Caco-2 (cell line): ENCODE data around the gene CNKSR1. TPM values are rescaled to one million over a fixed set of nuclear protein-coding genes. Genes with fewer than 3 reads are reported as not detected.

ENCODE experiments used
- BruUV-seq: library from RNA; stranded (reverse); fragments of 400-500 nt; replicated peaks from 2 replicates; lab custom pipeline; 2021; lab: Mats Ljungman, UMichigan
- CTCF ChIA-PET: fragments of 300-600 bp; sonication (Branson Sonifier 250); formaldehyde crosslinking; loops from one replicate; lab custom pipeline; 2022; ENCODE audit warnings: antibody characterized with exemption; lab: Charles Lee
- POLR2A ChIA-PET: fragments of 300-600 bp; sonication (Branson Sonifier 250); formaldehyde crosslinking; loops from one replicate; lab custom pipeline; 2022; ENCODE audit warnings: antibody characterized with exemption; lab: Charles Lee
- DNase-seq, 2 experiments: peaks; one replicate each; pipeline versions ENCODE4 v3.0.0 to v3.0.0-alpha.2; 2020 to 2022
- H3K27me3 ChIP-seq: replicated peaks from 2 replicates; pipeline ENCODE4 v1.6.0; 2011; ENCODE audit warnings: low read length; ENCODE audit not compliant: control insufficient read depth, insufficient read depth
- H3K36me3 ChIP-seq: 2 replicates; pipeline ENCODE4 v1.5.1; 2011; ENCODE audit warnings: low read length; ENCODE audit not compliant: control insufficient read depth, insufficient read depth
- H3K4me1 ChIP-seq: fragments of 250-450 bp; sonication (Bioruptor Pico); 2 replicates; pipeline ENCODE4 v1.5.1; 2020; ENCODE audit warnings: mild to moderate bottlenecking
- H3K4me3 ChIP-seq: 2 replicates; pipeline ENCODE4 v1.5.1; 2011; ENCODE audit warnings: low read depth, mild to moderate bottlenecking, control low read depth, low read length
- H3K9me3 ChIP-seq: fragments of 250-450 bp; sonication (Bioruptor Pico); 2 replicates; pipeline ENCODE4 v1.5.1; 2020; ENCODE audit warnings: mild to moderate bottlenecking, moderate library complexity
- H3K27ac Mint-ChIP-seq: one replicate; pipeline ENCODE4 v1.8.0; 2022; ENCODE audit warnings: mixed read lengths; ENCODE audit not compliant: unreplicated experiment
- H3K27me3 Mint-ChIP-seq: one replicate; pipeline ENCODE4 v1.8.0; 2022; ENCODE audit warnings: mixed read lengths; ENCODE audit not compliant: insufficient read depth, unreplicated experiment
- H3K36me3 Mint-ChIP-seq: one replicate; pipeline ENCODE4 v1.8.0; 2022; ENCODE audit warnings: mild to moderate bottlenecking, mixed read lengths; ENCODE audit not compliant: insufficient read depth, unreplicated experiment
- H3K4me1 Mint-ChIP-seq: one replicate; pipeline ENCODE4 v1.8.0; 2022; ENCODE audit warnings: low read depth, mixed read lengths; ENCODE audit not compliant: unreplicated experiment
- H3K4me3 Mint-ChIP-seq: one replicate; pipeline ENCODE4 v1.8.0; 2022; ENCODE audit warnings: mild to moderate bottlenecking, moderate library complexity, mixed read lengths; ENCODE audit not compliant: unreplicated experiment
- H3K9me3 Mint-ChIP-seq: one replicate; pipeline ENCODE4 v1.8.0; 2022; ENCODE audit warnings: mixed read lengths; ENCODE audit not compliant: unreplicated experiment
- CTCF ChIP-seq, 2 experiments: fragments of 200-600 bp in 1 of 2; IDR thresholded peaks; 1 replicate in 1 of 2; 2 replicates in 1 of 2; pipeline versions ENCODE4 v1.5.1 to v1.8.0; 2011 to 2022; ENCODE audit warnings: antibody characterized with exemption in 1 of 2, control low read depth in 1 of 2, inconsistent platforms in 1 of 2, low read depth in 1 of 2, low read length in 1 of 2, mild to moderate bottlenecking in 1 of 2, moderate library complexity in 1 of 2; ENCODE audit not compliant: insufficient read depth in 1 of 2, severe bottlenecking in 1 of 2, unreplicated experiment in 1 of 2
- intact Hi-C: fragments of 100-400 bp; cut with micrococcal nuclease; formaldehyde crosslinking; loops from one replicate; pipeline ENCODE4 v1.10.0; 2022; ENCODE audit not compliant: unreplicated experiment
- total RNA-seq: library from RNA; stranded (reverse); gene quantifications from 2 replicates; pipeline ENCODE4 v1.2.3, GENCODE V29; 2022

Gene CNKSR1
- total RNA-seq, 1 experiment from 2014 or later, result 16.1 TPM

GRCh38 chr1:26161415-26162219 lies 15.7 kb upstream of the CNKSR1 start:
- H3K27ac Mint-ChIP-seq, result no peak overlapping the region
- H3K27me3 Mint-ChIP-seq, result no peaks in the 10 kb centered on the region
- Histone ChIP-seq H3K27me3 (no peaks in the 10 kb centered on the region), H3K4me1 (peaks cover 29% of the 10 kb centered on the region), H3K4me3 (peak overlapping the region; percentile 53), H3K36me3 (no peaks in the 10 kb centered on the region), H3K9me3 (no peaks in the 10 kb centered on the region)
- H3K9me3 Mint-ChIP-seq, result no peaks in the 10 kb centered on the region
- H3K36me3 Mint-ChIP-seq, result no peaks in the 10 kb centered on the region
- intact Hi-C loops, result loop anchor here (1.0 to 5.0 kb wide), 2 partner anchors 16 to 124 kb away; no protein-coding TSS in a partner anchor
- BruUV-seq, result TSS peak; percentile 29
- peak overlapping the region; percentile 72 for H3K4me3 Mint-ChIP-seq
- TF ChIP-seq CTCF (IDR thresholded peaks at IDR 0.05; ENCODE audit: insufficient read depth in 1 of 2, low read depth in 1 of 2, low read length in 1 of 2, severe bottlenecking in 1 of 2, unreplicated experiment in 1 of 2), result peak in 1 of 2 experiments; percentile 18
- POLR2A ChIA-PET, result interaction anchor here (0.6 kb wide), 1 partner anchor 185 kb away, joined by 5 read pairs; no protein-coding TSS in a partner anchor
- CTCF ChIA-PET, result interaction anchor here (1.2 to 2.1 kb wide), 2 partner anchors 17 to 125 kb away, joined by 5 to 13 read pairs; no protein-coding TSS in a partner anchor
- H3K4me1 Mint-ChIP-seq, result peaks cover 14% of the 10 kb centered on the region
- peak; percentile 59 to 80 for DNase-seq

GRCh38 chr1:26162220-26162709 lies 15.0 kb upstream of the CNKSR1 start:
- Mint-ChIP-seq H3K4me3 (peak overlapping the region; percentile 72), H3K4me1 (peaks cover 14% of the 10 kb centered on the region), H3K9me3 (no peaks in the 10 kb centered on the region), H3K27me3 (no peaks in the 10 kb centered on the region), H3K27ac (no peak overlapping the region), H3K36me3 (no peaks in the 10 kb centered on the region)
- no peaks in the 10 kb centered on the region for H3K9me3 ChIP-seq
- H3K36me3 ChIP-seq, result no peaks in the 10 kb centered on the region
- intact Hi-C loops, result loop anchor here (5.0 kb wide), 1 partner anchor 125 kb away; no protein-coding TSS in a partner anchor
- peaks cover 29% of the 10 kb centered on the region for H3K4me1 ChIP-seq
- ChIA-PET POLR2A (no interaction called here), CTCF (interaction anchor here (2.1 kb wide), 1 partner anchor 17 kb away, joined by 5 read pairs; no protein-coding TSS in a partner anchor)
- H3K4me3 ChIP-seq, result peak overlapping the region; percentile 53
- H3K27me3 ChIP-seq, result no peaks in the 10 kb centered on the region
- no TSS peak for BruUV-seq
- TF ChIP-seq CTCF (IDR thresholded peaks at IDR 0.05; ENCODE audit: insufficient read depth in 1 of 2, low read depth in 1 of 2, low read length in 1 of 2, severe bottlenecking in 1 of 2, unreplicated experiment in 1 of 2), result no peak
- no peak for DNase-seq

GRCh38 chr1:26163684-26164035 lies 13.6 kb upstream of the CNKSR1 start:
- Histone ChIP-seq H3K4me1 (peaks cover 19% of the 10 kb centered on the region), H3K27me3 (no peaks in the 10 kb centered on the region), H3K4me3 (peak overlapping the region; percentile 19; the same call in 1 of the 2 replicates), H3K9me3 (no peaks in the 10 kb centered on the region), H3K36me3 (no peaks in the 10 kb centered on the region)
- Mint-ChIP-seq H3K9me3 (no peaks in the 10 kb centered on the region), H3K27me3 (no peaks in the 10 kb centered on the region), H3K4me1 (peaks cover 6% of the 10 kb centered on the region), H3K4me3 (peak overlapping the region; percentile 64), H3K36me3 (no peaks in the 10 kb centered on the region), H3K27ac (no peak overlapping the region)
- intact Hi-C loops, result loop anchor here (5.0 kb wide), 1 partner anchor 126 kb away; no protein-coding TSS in a partner anchor
- ChIA-PET CTCF (interaction anchor here (0.7 kb wide), 1 partner anchor 35 kb away, joined by 3 read pairs; no protein-coding TSS in a partner anchor), POLR2A (no interaction called here)
- no peak for TF ChIP-seq CTCF (IDR thresholded peaks at IDR 0.05; ENCODE audit: insufficient read depth in 1 of 2, low read depth in 1 of 2, low read length in 1 of 2, severe bottlenecking in 1 of 2, unreplicated experiment in 1 of 2)
- no peak for DNase-seq
- BruUV-seq, result no TSS peak
